HUES6 (cell line): Measurements from ENCODE around the gene ADORA1.

ENCODE experiments used
- H3K27ac ChIP-seq: 2 replicates; pipeline ENCODE4 v1.7.0; 2013; ENCODE audit warnings: low read depth, mild to moderate bottlenecking, low read length, inconsistent platforms
- H3K27me3 ChIP-seq: 2 replicates; pipeline ENCODE4 v1.6.1; 2013; ENCODE audit warnings: low read length; ENCODE audit not compliant: control insufficient read depth, insufficient read depth
- H3K36me3 ChIP-seq: 2 replicates; pipeline ENCODE4 v1.6.1; 2013; ENCODE audit warnings: low read length; ENCODE audit not compliant: control insufficient read depth, insufficient read depth
- H3K4me1 ChIP-seq: 2 replicates; pipeline ENCODE4 v1.6.1; 2013; ENCODE audit warnings: low read length; ENCODE audit not compliant: control insufficient read depth, insufficient read depth
- H3K4me3 ChIP-seq: 2 replicates; pipeline ENCODE4 v1.5.1; 2013; ENCODE audit warnings: low read depth, low read length
- H3K9ac ChIP-seq: one replicate; pipeline ENCODE4 v1.6.1; 2013; ENCODE audit warnings: mild to moderate bottlenecking, low read length
- H3K9me3 ChIP-seq: 2 replicates; pipeline ENCODE4 v1.6.1; 2013; ENCODE audit warnings: low read depth, low read length; ENCODE audit not compliant: control insufficient read depth, insufficient read depth

Gene ADORA1

DNA sequence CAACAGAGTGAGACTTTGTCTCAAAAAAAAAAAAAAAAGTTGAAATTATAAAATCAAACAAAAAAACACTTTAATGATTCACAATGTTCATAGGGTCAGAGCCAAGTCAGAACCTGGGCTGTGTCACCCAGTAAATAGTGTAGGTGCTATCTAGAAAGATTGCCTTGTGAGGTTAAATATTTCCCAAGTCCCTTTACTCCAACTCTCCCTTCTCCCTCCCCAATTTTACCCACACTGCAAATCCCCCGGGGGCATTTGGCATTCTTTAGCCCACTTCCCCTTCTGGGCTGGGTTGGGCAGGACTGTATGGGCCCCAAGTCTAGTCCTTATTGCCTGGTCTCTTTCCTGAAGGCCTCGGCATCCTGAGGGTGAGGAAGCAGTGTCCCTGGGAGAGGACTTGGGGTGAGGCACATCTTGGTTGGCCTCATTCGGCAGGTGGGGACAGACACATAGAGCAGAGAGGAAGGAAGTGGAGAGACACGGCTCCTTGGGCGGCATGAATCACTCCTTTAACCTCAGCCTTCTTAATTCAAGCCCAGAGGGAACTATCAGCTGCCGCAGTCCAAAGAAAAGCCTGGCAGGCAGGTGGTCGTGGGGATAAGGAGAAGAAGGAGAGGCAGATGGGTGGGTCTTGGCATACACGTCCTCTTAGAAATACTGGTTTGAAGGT is 8.2 kb downstream of the ADORA1 start:
- H3K27me3 ChIP-seq: no peaks in the 10 kb centered on the region
- H3K27ac ChIP-seq: no peak overlapping the region
- H3K36me3 ChIP-seq: no peaks in the 10 kb centered on the region
- no peak overlapping the region for H3K9ac ChIP-seq
- H3K4me1 ChIP-seq: peaks cover 28% of the 10 kb centered on the region
- H3K9me3 ChIP-seq: no peaks in the 10 kb centered on the region
- no peak overlapping the region for H3K4me3 ChIP-seq

DNA sequence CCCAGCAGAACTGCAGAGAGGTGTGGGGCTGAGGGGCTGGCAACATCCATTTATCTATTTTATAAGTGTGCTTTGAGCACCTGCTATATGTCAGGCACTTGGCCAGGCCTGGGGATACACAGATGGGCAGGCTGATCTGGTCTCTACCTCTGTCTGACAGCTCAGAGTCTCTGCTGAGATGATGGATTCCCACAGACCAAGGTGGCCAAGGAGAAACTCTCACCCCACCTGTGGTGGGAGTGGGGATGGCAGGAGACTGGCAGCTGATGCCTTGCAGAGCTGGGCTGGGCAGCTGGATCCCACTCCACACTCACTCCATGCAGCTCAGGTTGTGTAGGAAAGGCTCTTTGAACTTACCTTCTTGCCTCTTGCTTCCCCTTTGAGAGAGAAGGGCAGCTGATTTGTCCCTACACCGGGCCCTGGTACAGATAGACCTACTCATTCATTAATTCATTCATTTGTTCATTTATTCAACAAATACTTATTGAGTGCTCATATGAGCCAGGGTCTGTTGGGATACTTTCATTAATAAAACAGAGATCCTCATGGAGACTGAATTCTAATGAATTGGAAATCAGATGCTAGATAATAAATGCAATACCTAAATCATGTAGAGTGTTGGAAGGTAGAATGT is 9.0 kb downstream of the ADORA1 start:
- Histone ChIP-seq H3K27ac (no peak overlapping the region), H3K36me3 (no peaks in the 10 kb centered on the region), H3K4me3 (no peak overlapping the region), H3K9me3 (no peaks in the 10 kb centered on the region), H3K4me1 (peaks cover 34% of the 10 kb centered on the region), H3K27me3 (no peaks in the 10 kb centered on the region), H3K9ac (no peak overlapping the region)

DNA sequence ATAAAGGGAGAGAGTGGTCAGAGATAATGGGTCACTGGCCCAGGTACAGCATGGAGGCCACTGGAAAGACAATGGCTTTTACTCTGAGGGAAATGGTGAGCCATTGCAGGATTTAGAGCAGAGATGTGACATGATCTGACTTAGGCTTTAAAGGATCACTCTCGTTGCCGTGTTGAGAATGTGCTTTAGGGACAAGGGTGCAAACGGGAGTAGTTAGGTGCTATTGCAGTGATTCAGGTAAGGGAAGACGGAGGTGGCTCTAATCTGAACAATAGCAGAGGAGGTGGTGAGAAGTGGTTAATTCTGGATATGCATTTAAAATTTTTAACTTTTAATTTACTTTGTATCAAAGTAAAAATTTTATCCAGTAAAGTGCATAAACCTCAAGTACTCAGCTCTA is 9.8 kb downstream of the ADORA1 start:
- Histone ChIP-seq H3K4me3 (no peak overlapping the region), H3K36me3 (no peaks in the 10 kb centered on the region), H3K27ac (no peak overlapping the region), H3K9me3 (no peaks in the 10 kb centered on the region), H3K27me3 (no peaks in the 10 kb centered on the region), H3K4me1 (peaks cover 34% of the 10 kb centered on the region), H3K9ac (no peak overlapping the region)

DNA sequence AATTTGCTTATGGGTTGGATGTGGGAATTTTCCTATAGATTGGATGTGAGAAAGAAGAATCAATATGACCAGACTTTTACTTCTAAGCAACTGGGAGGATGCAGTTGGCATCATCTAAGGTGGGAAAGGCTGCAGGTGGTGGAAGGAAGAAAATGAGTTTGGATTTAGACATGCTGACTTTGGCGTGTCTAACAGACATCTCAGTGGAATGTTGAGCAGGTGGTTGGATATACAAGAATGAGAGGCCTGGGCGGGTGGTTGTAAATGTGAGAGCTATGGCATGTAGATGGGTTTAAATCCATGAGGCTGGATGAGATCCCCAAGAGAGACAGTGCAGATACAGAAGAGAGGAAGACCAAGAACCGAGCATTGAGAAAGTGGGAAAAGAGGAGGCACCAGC is 10.5 kb downstream of the ADORA1 start:
- Histone ChIP-seq H3K27me3 (no peaks in the 10 kb centered on the region), H3K4me1 (peaks cover 34% of the 10 kb centered on the region), H3K36me3 (no peaks in the 10 kb centered on the region), H3K9me3 (peaks cover 5% of the 10 kb centered on the region; the same call in 1 of the 2 replicates), H3K9ac (no peak overlapping the region), H3K27ac (no peak overlapping the region), H3K4me3 (no peak overlapping the region)

DNA sequence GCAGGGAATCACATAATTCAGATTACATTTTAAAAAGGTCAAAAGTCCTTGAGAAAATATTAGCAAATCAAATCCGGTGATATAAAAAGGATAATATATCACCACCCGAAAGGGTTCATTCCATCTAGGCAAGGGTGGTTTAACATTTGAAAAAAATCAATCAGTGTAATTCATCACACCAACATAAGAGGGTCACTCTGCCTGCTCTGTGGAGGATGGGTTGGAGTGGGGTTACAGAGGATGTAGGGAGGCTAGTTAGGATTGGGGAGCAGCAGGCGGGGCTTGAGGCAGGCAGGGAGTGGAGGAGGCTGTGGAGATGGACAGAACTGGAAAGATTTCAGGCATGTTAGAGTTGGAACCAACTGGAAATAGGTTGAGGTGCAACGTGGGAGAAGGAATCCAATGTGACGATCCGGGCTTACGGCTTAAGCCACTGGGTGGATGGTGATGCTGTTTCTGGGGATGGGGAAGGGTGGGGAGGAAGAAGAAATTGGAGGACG is 12.5 kb downstream of the ADORA1 start:
- Histone ChIP-seq H3K4me3 (no peak overlapping the region), H3K36me3 (no peaks in the 10 kb centered on the region), H3K27me3 (no peaks in the 10 kb centered on the region), H3K4me1 (peaks cover 28% of the 10 kb centered on the region; the same call in 1 of the 2 replicates), H3K9ac (no peak overlapping the region), H3K27ac (no peak overlapping the region; the same call in 1 of the 2 replicates), H3K9me3 (peaks cover 8% of the 10 kb centered on the region; the same call in 1 of the 2 replicates)

DNA sequence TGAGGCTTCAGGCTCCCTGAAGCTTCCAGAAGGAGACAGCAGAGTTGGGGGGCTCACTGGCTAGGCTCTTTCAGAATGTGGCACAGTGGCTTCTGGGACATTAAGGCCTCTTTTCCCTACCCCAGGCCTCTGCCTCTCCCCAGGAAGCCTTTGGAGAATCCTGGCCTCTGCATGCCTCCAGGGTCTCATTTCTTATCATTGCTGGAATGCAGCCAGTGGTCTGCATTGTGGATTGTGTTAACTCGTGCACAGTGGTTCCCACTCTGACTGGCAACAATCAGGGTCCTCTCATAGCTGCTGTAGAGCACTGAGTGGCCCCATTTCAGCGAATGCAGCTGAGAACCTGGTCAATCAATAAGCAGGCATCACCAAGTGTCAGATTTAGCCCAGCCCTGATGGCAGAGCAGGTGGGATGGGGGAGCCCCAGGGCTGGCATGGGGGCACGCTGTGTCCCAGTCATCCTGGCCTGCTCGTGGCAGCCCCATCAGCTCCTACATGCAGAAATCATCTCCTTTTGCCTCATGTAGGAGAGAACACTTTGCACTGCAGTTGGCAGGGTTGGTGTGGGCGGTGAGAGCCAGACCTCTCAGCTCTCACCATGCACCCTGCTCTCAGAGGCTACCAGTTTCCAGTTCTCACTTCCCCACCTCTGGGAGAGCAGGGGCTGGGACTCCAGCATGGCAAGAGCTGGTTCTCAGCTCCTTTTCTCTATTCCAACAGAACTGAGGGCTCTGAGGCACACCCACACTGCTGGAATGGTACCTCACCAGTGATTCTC is 13.4 kb downstream of the ADORA1 start:
- H3K4me3 ChIP-seq: no peak overlapping the region
- H3K36me3 ChIP-seq: no peaks in the 10 kb centered on the region
- no peak overlapping the region; the same call in 1 of the 2 replicates for H3K27ac ChIP-seq
- H3K9me3 ChIP-seq: peaks cover 8% of the 10 kb centered on the region; the same call in 1 of the 2 replicates
- peak overlapping the region; percentile 7 for H3K9ac ChIP-seq
- peaks cover 34% of the 10 kb centered on the region; the same call in 1 of the 2 replicates for H3K4me1 ChIP-seq
- H3K27me3 ChIP-seq: no peaks in the 10 kb centered on the region

DNA sequence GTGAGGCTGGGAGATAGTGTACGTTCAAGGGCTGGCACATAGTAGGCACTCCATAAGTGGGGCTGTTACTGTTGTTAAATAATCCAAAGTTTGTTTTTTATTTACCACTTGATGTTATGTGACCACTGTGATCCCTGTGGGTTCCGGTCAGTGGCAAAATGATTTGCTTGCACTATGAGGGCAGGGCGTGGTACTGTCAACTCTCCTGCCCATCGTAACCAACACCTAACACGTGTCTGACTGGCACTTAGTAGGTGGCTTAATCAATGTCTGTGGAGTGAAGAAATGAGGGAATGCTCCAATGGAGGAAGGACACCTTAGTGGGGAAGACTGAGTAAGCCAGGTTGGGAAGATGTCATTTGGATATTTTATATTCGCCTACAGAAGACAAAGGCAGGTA is 14.6 kb downstream of the ADORA1 start:
- Histone ChIP-seq H3K27ac (no peak overlapping the region), H3K4me1 (peaks cover 40% of the 10 kb centered on the region), H3K9ac (no peak overlapping the region), H3K4me3 (no peak overlapping the region), H3K27me3 (no peaks in the 10 kb centered on the region), H3K36me3 (no peaks in the 10 kb centered on the region), H3K9me3 (peaks cover 8% of the 10 kb centered on the region; the same call in 1 of the 2 replicates)

DNA sequence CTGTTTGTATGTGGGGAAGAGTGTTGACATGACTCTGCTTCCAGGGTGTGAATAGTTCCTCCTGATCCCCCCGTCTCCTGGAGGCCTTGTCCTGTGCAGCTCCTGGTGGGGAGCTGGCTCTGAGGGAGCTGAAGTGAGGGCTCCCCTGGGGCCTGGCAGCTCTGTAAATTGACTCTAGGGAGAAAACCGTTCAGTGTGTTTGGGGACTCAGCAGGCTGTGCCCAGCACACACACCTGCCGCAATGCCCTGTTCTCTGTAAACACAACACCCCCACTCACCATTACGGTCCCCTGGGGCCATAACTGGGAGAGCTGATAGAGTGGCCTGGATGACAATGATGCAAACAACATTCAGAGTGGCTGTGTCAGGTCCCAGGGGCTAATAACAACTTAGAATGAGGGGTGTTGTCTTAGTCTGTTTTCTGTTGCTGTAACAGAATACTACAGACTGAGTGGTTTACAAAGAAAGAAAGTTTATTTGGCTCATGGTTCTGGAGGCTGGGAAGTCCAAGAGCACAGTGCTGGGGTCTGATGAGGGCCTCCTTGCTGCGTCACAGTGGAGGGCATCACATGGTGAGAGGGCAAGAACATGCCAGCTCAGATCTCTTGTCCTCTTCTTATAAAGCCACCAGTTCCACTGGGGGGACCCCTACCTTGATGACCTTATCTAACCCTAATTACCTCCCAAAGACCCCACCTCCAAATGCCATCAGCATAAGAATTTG is 15.3 kb downstream of the ADORA1 start:
- Histone ChIP-seq H3K9me3 (peaks cover 8% of the 10 kb centered on the region; the same call in 1 of the 2 replicates), H3K27me3 (no peaks in the 10 kb centered on the region), H3K27ac (no peak overlapping the region), H3K4me1 (peaks cover 47% of the 10 kb centered on the region), H3K9ac (no peak overlapping the region), H3K36me3 (no peaks in the 10 kb centered on the region), H3K4me3 (no peak overlapping the region)

DNA sequence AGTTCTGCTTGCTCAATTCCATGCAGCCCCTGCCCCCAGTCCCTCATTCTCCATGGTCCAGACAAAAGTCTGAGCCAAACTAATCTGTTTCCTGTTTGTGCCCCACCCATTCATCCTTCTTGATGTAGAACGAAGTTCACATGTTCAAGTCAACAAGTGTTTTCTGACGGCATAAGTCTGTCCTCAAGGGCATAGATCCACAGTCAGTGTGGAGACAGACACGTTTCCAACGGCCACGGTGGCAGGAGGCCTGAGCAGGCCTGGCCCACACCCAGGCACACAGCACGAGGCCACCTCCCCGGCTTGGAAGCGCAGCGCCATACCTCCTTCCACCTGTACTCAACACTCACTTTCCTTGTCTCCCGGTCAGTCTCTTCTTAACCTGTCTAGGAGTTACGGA is 16.1 kb downstream of the ADORA1 start:
- Histone ChIP-seq H3K36me3 (no peaks in the 10 kb centered on the region), H3K27me3 (no peaks in the 10 kb centered on the region), H3K4me3 (no peak overlapping the region), H3K9me3 (peaks cover 8% of the 10 kb centered on the region; the same call in 1 of the 2 replicates), H3K27ac (no peak overlapping the region), H3K9ac (no peak overlapping the region), H3K4me1 (peaks cover 54% of the 10 kb centered on the region)

DNA sequence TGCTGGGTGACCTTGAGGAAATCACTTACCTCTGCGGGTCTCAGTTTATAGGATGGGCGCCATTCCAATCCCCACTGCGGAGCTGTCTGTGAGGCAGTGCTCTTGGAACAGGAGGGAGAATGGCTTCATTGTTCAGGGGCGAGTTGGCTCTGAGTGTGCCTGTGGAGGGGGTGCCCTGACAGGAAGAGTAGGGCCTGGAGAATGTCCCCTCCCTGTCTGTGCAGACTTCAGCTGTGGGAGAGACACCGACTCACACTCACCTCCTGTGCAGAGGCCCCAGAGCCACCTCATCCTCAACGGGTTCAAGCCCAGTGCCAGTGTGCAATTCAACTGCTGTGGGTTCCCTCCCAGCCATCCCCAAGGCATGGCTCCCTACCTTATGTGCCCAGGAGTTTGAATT is 17.1 kb downstream of the ADORA1 start:
- Histone ChIP-seq H3K9ac (no peak overlapping the region), H3K27me3 (no peaks in the 10 kb centered on the region), H3K27ac (no peak overlapping the region), H3K4me3 (no peak overlapping the region), H3K36me3 (no peaks in the 10 kb centered on the region), H3K4me1 (peaks cover 64% of the 10 kb centered on the region), H3K9me3 (peaks cover 8% of the 10 kb centered on the region; the same call in 1 of the 2 replicates)
